HCT116 (cell line): ENCODE measurements around the gene SEC23A. TPM values are rescaled to one million over a fixed set of nuclear protein-coding genes. Genes with fewer than 3 reads are reported as not detected.

Experiments used
- ATAC-seq: fragments of 200-7000 bp; cut with Tn5 transposase; 2 replicates; pipeline ENCODE4 v1.9.1; 2020; ENCODE audit warnings: mild to moderate bottlenecking, moderate library complexity
- BruUV-seq: library from RNA; stranded (reverse); fragments of 400-500 nt; replicated peaks from 2 replicates; lab custom pipeline; 2021; lab: Mats Ljungman, UMichigan
- CTCF ChIA-PET: fragments of 300-600 bp; sonication (Branson Sonifier 250); formaldehyde crosslinking; loops from one replicate; lab custom pipeline; 2021; ENCODE audit warnings: antibody characterized with exemption; lab: Charles Lee
- POLR2A ChIA-PET: fragments of 300-600, 350-600 bp; sonication (Branson Sonifier 250); formaldehyde crosslinking; loops from one replicate; lab custom pipeline; 2021; ENCODE audit warnings: antibody characterized with exemption; lab: Charles Lee
- RAD21 ChIA-PET, 2 experiments: fragments of 300-600 bp; sonication (Branson Sonifier 250); formaldehyde crosslinking; loops; one replicate each; lab custom pipeline; 2023; ENCODE audit warnings: low total read pairs in 2 of 2; ENCODE audit not compliant: uncharacterized antibody in 2 of 2, unreplicated experiment in 2 of 2, low non-redundant PET in 1 of 2; lab: Charles Lee
- DNase-seq: peaks from one replicate; pipeline ENCODE4 v3.0.0-alpha.2; 2010; ENCODE audit warnings: low read depth, low spot score
- H2AFZ ChIP-seq: fragments of 200-600 bp; shearing (Covaris generic), sonication (generic); 2 replicates; pipeline ENCODE4 v1.6.1; 2017; ENCODE audit warnings: low read depth, mixed run types, mixed read lengths, antibody characterized with exemption, low read length; ENCODE audit not compliant: poor library complexity, severe bottlenecking
- H3K27ac ChIP-seq: 2 replicates; pipeline ENCODE4 v1.5.1; 2012; ENCODE audit warnings: low read depth, low read length
- H3K27me3 ChIP-seq: fragments of 200-600 bp; sonication (generic); 2 replicates; pipeline ENCODE4 v1.6.1; 2016; ENCODE audit warnings: mixed run types, low read length, mixed read lengths; ENCODE audit not compliant: insufficient read depth
- H3K36me3 ChIP-seq, 2 experiments: fragments of 200-500 bp in 1 of 2; fragments of 200-600 bp in 1 of 2; sonication (Bioruptor generic) in 1 of 2; sonication (generic) in 1 of 2; 2 replicates each; pipeline versions ENCODE4 v1.5.1 to v1.6.1; 2014 to 2016; ENCODE audit warnings: low read length in 2 of 2, inconsistent platforms in 1 of 2, mixed read lengths in 1 of 2, mixed run types in 1 of 2; ENCODE audit not compliant: insufficient read depth in 2 of 2, control insufficient read depth in 1 of 2
- H3K4me1 ChIP-seq, 2 experiments: fragments of 200-600 bp in 1 of 2; sonication (generic) in 1 of 2; 2 replicates each; pipeline versions ENCODE4 v1.5.1 to v1.6.1; 2012 to 2017; ENCODE audit warnings: low read length in 2 of 2, inconsistent platforms in 1 of 2, mild to moderate bottlenecking in 1 of 2, mixed read lengths in 1 of 2, mixed run types in 1 of 2, moderate library complexity in 1 of 2; ENCODE audit not compliant: insufficient read depth in 2 of 2, control insufficient read depth in 1 of 2
- H3K4me2 ChIP-seq: fragments of 200-600 bp; sonication (generic); 2 replicates; pipeline ENCODE4 v1.6.1; 2017; ENCODE audit warnings: mixed run types, low read length, mixed read lengths
- H3K4me3 ChIP-seq, 2 experiments: fragments of 200-600 bp in 1 of 2; sonication (generic) in 1 of 2; replicated peaks in 1 of 2; 2 replicates each; pipeline ENCODE4 v1.5.1; 2011 to 2016; ENCODE audit warnings: low read length in 2 of 2, control low read depth in 1 of 2, low read depth in 1 of 2, mild to moderate bottlenecking in 1 of 2, mixed read lengths in 1 of 2, mixed run types in 1 of 2
- H3K79me2 ChIP-seq: fragments of 200-600 bp; sonication (generic); 2 replicates; pipeline ENCODE4 v1.6.1; 2017; ENCODE audit warnings: mild to moderate bottlenecking, mixed run types, low read length, moderate library complexity, mixed read lengths; ENCODE audit not compliant: insufficient read depth
- H3K9ac ChIP-seq: fragments of 200-600 bp; sonication (generic); 2 replicates; pipeline ENCODE4 v1.6.1; 2016; ENCODE audit warnings: low read length, mixed read lengths
- H3K9me2 ChIP-seq: fragments of 200-600 bp; sonication (generic), shearing (Covaris generic); 2 replicates; pipeline ENCODE4 v1.6.1; 2017; ENCODE audit warnings: mixed run types, mild to moderate bottlenecking, moderate library complexity; ENCODE audit not compliant: insufficient read depth
- H3K9me3 ChIP-seq, 2 experiments: fragments of 200-500 bp in 1 of 2; fragments of 200-600 bp in 1 of 2; sonication (Bioruptor generic) in 1 of 2; sonication (generic) in 1 of 2; 2 replicates each; pipeline ENCODE4 v1.6.1; 2014 to 2017; ENCODE audit warnings: low read length in 2 of 2, mixed read lengths in 2 of 2, inconsistent platforms in 1 of 2, low read depth in 1 of 2, mild to moderate bottlenecking in 1 of 2, mixed run types in 1 of 2, moderate library complexity in 1 of 2; ENCODE audit not compliant: control insufficient read depth in 1 of 2, insufficient read depth in 1 of 2
- H4K20me1 ChIP-seq: fragments of 200-600 bp; sonication (generic), shearing (Covaris generic); 2 replicates; pipeline ENCODE4 v1.6.1; 2017; ENCODE audit warnings: mixed run types, mild to moderate bottlenecking, moderate library complexity; ENCODE audit not compliant: insufficient read depth
- CBX3 ChIP-seq: IDR thresholded peaks from 2 replicates; pipeline ENCODE4 v1.6.1; 2012; ENCODE audit warnings: low read depth
- EGR1 ChIP-seq: IDR thresholded peaks from 2 replicates; pipeline ENCODE4 v1.6.1; 2012; ENCODE audit warnings: low read depth
- FOSL1 ChIP-seq: IDR thresholded peaks from 2 replicates; pipeline ENCODE4 v1.6.1; 2012; ENCODE audit warnings: low read depth
- JUND ChIP-seq: IDR thresholded peaks from 2 replicates; pipeline ENCODE4 v1.6.1; 2012
- POLR2AphosphoS5 ChIP-seq: IDR thresholded peaks from 2 replicates; pipeline ENCODE4 v1.6.1; 2011; ENCODE audit warnings: mild to moderate bottlenecking, low read depth, low read length, moderate library complexity
- RAD21 ChIP-seq: IDR thresholded peaks from 2 replicates; pipeline ENCODE4 v1.6.1; 2012; ENCODE audit warnings: low read depth, mild to moderate bottlenecking
- REST ChIP-seq: IDR thresholded peaks from 2 replicates; pipeline ENCODE4 v1.6.1; 2012; ENCODE audit warnings: low read depth
- SIN3A ChIP-seq: IDR thresholded peaks from 2 replicates; pipeline ENCODE4 v1.6.1; 2012; ENCODE audit warnings: low read depth
- SP1 ChIP-seq: IDR thresholded peaks from 2 replicates; pipeline ENCODE4 v1.6.1; 2012; ENCODE audit warnings: low read depth
- SRF ChIP-seq: IDR thresholded peaks from 2 replicates; pipeline ENCODE4 v1.6.1; 2012; ENCODE audit warnings: low read depth
- YY1 ChIP-seq: IDR thresholded peaks from 2 replicates; pipeline ENCODE4 v1.6.1; 2011; ENCODE audit warnings: low read length, low read depth, moderate library complexity, mild to moderate bottlenecking; ENCODE audit not compliant: insufficient replicate concordance; ENCODE audit errors: extremely low read depth
- ZBTB33 ChIP-seq: IDR thresholded peaks from 2 replicates; pipeline ENCODE4 v1.6.1; 2011; ENCODE audit warnings: mild to moderate bottlenecking, low read length, moderate library complexity; ENCODE audit not compliant: insufficient replicate concordance; ENCODE audit errors: extremely low read depth
- intact Hi-C: fragments of 100-400 bp; cut with micrococcal nuclease; formaldehyde crosslinking; loops from 2 replicates; pipeline ENCODE4 v1.10.0; 2022
- total RNA-seq: library from RNA; stranded (reverse); gene quantifications from one replicate; pipeline ENCODE4 v1.2.1, GENCODE V29; 2021; ENCODE audit not compliant: unreplicated experiment
- TF ChIP-seq, protein P1 (sequence below): IDR thresholded peaks from 2 replicates; pipeline ENCODE4 v1.6.1; 2012
- TF ChIP-seq, protein P2 (sequence below), 3 experiments: fragments of 200-600 bp in 1 of 3; sonication (generic) in 1 of 3; IDR thresholded peaks in 2 of 3; conservative IDR thresholded peaks in 1 of 3; 2 replicates each; pipeline ENCODE4 v1.5.1; 2012 to 2017; ENCODE audit warnings: low read depth in 2 of 3, low read length in 2 of 3, antibody characterized with exemption in 1 of 3, borderline replicate concordance in 1 of 3, control low read depth in 1 of 3, mild to moderate bottlenecking in 1 of 3, mixed read lengths in 1 of 3, mixed run types in 1 of 3, moderate library complexity in 1 of 3; ENCODE audit not compliant: insufficient read depth in 1 of 3

Gene SEC23A
- total RNA-seq, 1 experiment from 2014 or later: 81.7 TPM

GRCh38 chr14:39040529-39040928, 62.5 kb downstream of the SEC23A start:
- H3K27me3 ChIP-seq: no peaks in the 10 kb centered on the region
- H3K4me2 ChIP-seq: no peak overlapping the region
- TF ChIP-seq, protein P1, sequence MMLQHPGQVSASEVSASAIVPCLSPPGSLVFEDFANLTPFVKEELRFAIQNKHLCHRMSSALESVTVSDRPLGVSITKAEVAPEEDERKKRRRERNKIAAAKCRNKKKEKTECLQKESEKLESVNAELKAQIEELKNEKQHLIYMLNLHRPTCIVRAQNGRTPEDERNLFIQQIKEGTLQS: no peak
- TF ChIP-seq EGR1 (no peak), JUND (no peak), POLR2AphosphoS5 (no peak), ZBTB33 (no peak), REST (no peak), SIN3A (no peak), YY1 (no peak), RAD21 (no peak), FOSL1 (no peak), SP1 (no peak), SRF (no peak), CBX3 (no peak)
- TF ChIP-seq, protein P2, sequence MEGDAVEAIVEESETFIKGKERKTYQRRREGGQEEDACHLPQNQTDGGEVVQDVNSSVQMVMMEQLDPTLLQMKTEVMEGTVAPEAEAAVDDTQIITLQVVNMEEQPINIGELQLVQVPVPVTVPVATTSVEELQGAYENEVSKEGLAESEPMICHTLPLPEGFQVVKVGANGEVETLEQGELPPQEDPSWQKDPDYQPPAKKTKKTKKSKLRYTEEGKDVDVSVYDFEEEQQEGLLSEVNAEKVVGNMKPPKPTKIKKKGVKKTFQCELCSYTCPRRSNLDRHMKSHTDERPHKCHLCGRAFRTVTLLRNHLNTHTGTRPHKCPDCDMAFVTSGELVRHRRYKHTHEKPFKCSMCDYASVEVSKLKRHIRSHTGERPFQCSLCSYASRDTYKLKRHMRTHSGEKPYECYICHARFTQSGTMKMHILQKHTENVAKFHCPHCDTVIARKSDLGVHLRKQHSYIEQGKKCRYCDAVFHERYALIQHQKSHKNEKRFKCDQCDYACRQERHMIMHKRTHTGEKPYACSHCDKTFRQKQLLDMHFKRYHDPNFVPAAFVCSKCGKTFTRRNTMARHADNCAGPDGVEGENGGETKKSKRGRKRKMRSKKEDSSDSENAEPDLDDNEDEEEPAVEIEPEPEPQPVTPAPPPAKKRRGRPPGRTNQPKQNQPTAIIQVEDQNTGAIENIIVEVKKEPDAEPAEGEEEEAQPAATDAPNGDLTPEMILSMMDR (IDR thresholded peaks at IDR 0.05 in 2 of 3, conservative IDR thresholded peaks at IDR 0.05 in 1 of 3; ENCODE audit: borderline replicate concordance in 1 of 3, insufficient read depth in 1 of 3, low read depth in 2 of 3, low read length in 2 of 3): no peak
- H2AFZ ChIP-seq: no peak overlapping the region
- no peaks in the 10 kb centered on the region for H3K4me1 ChIP-seq
- H3K4me3 ChIP-seq: no peak overlapping the region
- no peaks in the 10 kb centered on the region for H4K20me1 ChIP-seq
- ATAC-seq: no peak
- no peak overlapping the region for H3K9ac ChIP-seq
- ChIA-PET CTCF (no interaction called here), POLR2A (no interaction called here), RAD21 (no interaction called here)
- H3K79me2 ChIP-seq: no peaks in the 10 kb centered on the region
- no TSS peak for BruUV-seq
- H3K27ac ChIP-seq: no peak overlapping the region
- H3K9me2 ChIP-seq: no peaks in the 10 kb centered on the region
- intact Hi-C loops: no loop called here
- H3K9me3 ChIP-seq: no peaks in the 10 kb centered on the region
- peaks cover 29 to 42% of the 10 kb centered on the region in 2 experiments for H3K36me3 ChIP-seq
- no peak for DNase-seq
